Right atrium auricular region (tissue), 2 donors: ENCODE results near the gene ABCA4. TPM values are rescaled to one million over a fixed set of nuclear protein-coding genes. Genes with fewer than 3 reads are reported as not detected.
A peak's percentile ranks its signal among the peaks of the same experiment; 100 is the strongest.

ENCODE experiments used
- DNase-seq: peaks from one replicate; pipeline ENCODE4 v3.0.0-alpha.2; 2019; ENCODE audit warnings: low spot score
- H3K27ac ChIP-seq, 2 donors: fragments of 200-600 bp; sonication (generic); 1 replicate in 1 of 2; 2 replicates in 1 of 2; pipeline ENCODE4 v1.5.1; 2016 to 2019
- H3K27me3 ChIP-seq, 2 donors: fragments of 200-600 bp; sonication (generic); one replicate each; pipeline versions ENCODE4 v1.5.1 to v1.6.0; 2017 to 2019
- H3K36me3 ChIP-seq: fragments of 200-600 bp; sonication (generic); one replicate; pipeline ENCODE4 v1.5.1; 2016
- H3K4me1 ChIP-seq, 2 donors: fragments of 200-600 bp; sonication (generic); one replicate each; pipeline versions ENCODE4 v1.5.1 to v1.6.0; 2017 to 2019
- H3K4me3 ChIP-seq, 2 donors: fragments of 200-600 bp; sonication (generic); 1 replicate in 1 of 2; 2 replicates in 1 of 2; pipeline ENCODE4 v1.5.1; 2017 to 2019; ENCODE audit warnings: mild to moderate bottlenecking in 1 of 2, moderate library complexity in 1 of 2
- H3K9me3 ChIP-seq, 2 donors: fragments of 200-600 bp; sonication (generic); one replicate each; pipeline ENCODE4 v1.5.1; 2019
- CTCF ChIP-seq, 2 donors: fragments of 200-600 bp; sonication (generic); IDR thresholded peaks; one replicate each; pipeline ENCODE4 v1.5.1; 2019; ENCODE audit warnings: antibody characterized with exemption in 2 of 2
- total RNA-seq, 2 donors: library from RNA; depleted of rRNA; stranded (reverse); fragments of >200 nt; gene quantifications; one replicate each; pipeline ENCODE4 v1.1.0, GENCODE V29; 2016

Gene ABCA4
- total RNA-seq, 2 donors from 2014 or later = 0.51 TPM; not detected in 1

GRCh38 chr1:93988634-93989350 is 132.2 kb downstream of the ABCA4 start:
- DNase-seq = peak; percentile 26
- no peak for TF ChIP-seq CTCF (IDR thresholded peaks at IDR 0.05)
- Histone ChIP-seq H3K4me3 (no peak overlapping the region), H3K27ac (no peak overlapping the region), H3K27me3 (no peaks in the 10 kb centered on the region), H3K4me1 (no peaks in the 10 kb centered on the region), H3K36me3 (no peaks in the 10 kb centered on the region), H3K9me3 (no peaks in the 10 kb centered on the region)

- no peak overlapping the region for H3K4me3 ChIP-seq
- H3K27me3 ChIP-seq = no peaks in the 10 kb centered on the region
- H3K36me3 ChIP-seq = no peaks in the 10 kb centered on the region
- no peaks in the 10 kb centered on the region for H3K9me3 ChIP-seq
- no peak overlapping the region for H3K27ac ChIP-seq
- peaks cover 0 to 8% of the 10 kb centered on the region in 2 donors for H3K4me1 ChIP-seq
- peak; percentile 42 for DNase-seq
- no peak for TF ChIP-seq CTCF (IDR thresholded peaks at IDR 0.05)
Observed at GRCh38 chr1:93981274-93981667, 139.7 kb downstream of the ABCA4 start.

- DNase-seq = no peak
- Histone ChIP-seq H3K36me3 (no peaks in the 10 kb centered on the region), H3K27me3 (no peaks in the 10 kb centered on the region), H3K9me3 (no peaks in the 10 kb centered on the region), H3K4me1 (peaks cover 0 to 8% of the 10 kb centered on the region in 2 donors), H3K4me3 (no peak overlapping the region), H3K27ac (no peak overlapping the region)
- peak in 1 of 2 donors; percentile 29 for TF ChIP-seq CTCF (IDR thresholded peaks at IDR 0.05)
Observed at GRCh38 chr1:93980320-93981273, 140.4 kb downstream of the ABCA4 start.

GRCh38 chr1:93979718-93980319 is 141.1 kb downstream of the ABCA4 start:
- Histone ChIP-seq H3K27me3 (no peaks in the 10 kb centered on the region), H3K9me3 (no peaks in the 10 kb centered on the region), H3K4me1 (peaks cover 0 to 8% of the 10 kb centered on the region in 2 donors), H3K36me3 (no peaks in the 10 kb centered on the region), H3K4me3 (no peak overlapping the region), H3K27ac (peak overlapping the region in 1 of 2 donors; percentile 18)
- no peak for DNase-seq
- TF ChIP-seq CTCF (IDR thresholded peaks at IDR 0.05) = no peak

GRCh38 chr1:93979040-93979717 is 141.8 kb downstream of the ABCA4 start:
- no peaks in the 10 kb centered on the region for H3K27me3 ChIP-seq
- H3K36me3 ChIP-seq = no peaks in the 10 kb centered on the region
- peaks cover 0 to 8% of the 10 kb centered on the region in 2 donors for H3K4me1 ChIP-seq
- DNase-seq = no peak
- no peak for TF ChIP-seq CTCF (IDR thresholded peaks at IDR 0.05)
- H3K9me3 ChIP-seq = no peaks in the 10 kb centered on the region
- H3K27ac ChIP-seq = no peak overlapping the region
- no peak overlapping the region for H3K4me3 ChIP-seq
